ENCODE results near the gene TIMM10B. TPM values are rescaled to one million over a fixed set of nuclear protein-coding genes. Genes with fewer than 3 reads are reported as not detected.

Gene TIMM10B
- total RNA-seq, 2 donors from 2014 or later: 29.6 to 30.5 TPM

DNA sequence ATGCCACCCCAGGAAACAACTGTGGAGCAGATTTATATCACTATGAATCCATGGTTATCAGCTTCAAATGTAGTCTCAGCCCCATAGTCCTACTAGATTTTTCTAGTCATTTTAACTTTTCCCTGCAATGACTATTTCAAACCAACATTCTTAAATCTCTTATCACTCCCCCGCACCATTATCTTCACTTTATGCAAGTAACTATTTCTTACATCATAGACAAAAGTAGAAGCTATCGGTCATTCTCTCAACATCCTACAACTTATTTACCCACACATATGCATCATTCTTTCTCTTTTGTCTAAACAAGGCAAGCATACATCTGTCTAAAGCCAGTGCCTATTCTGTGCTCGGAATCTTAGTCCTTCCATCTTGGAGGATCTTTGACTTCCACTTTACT is 4.4 kb downstream of the TIMM10B start:
- Mint-ChIP-seq H3K4me1 (peaks cover 7% of the 10 kb centered on the region), H3K36me3 (ENCODE audit: low read depth) (peaks cover 21% of the 10 kb centered on the region), H3K27ac (no peak overlapping the region), H3K27me3 (ENCODE audit: insufficient read depth) (no peaks in the 10 kb centered on the region), H3K9me3 (no peaks in the 10 kb centered on the region), H3K4me3 (no peak overlapping the region)
- no peak overlapping the region for H3K4me3 ChIP-seq (ENCODE audit: low read length)
- 96 to 97% methylated on average over 3 of the region's 3 CpGs for WGBS, 2 experiments (ENCODE audit: insufficient coverage in 1 of 2, insufficient read length in 1 of 2)
- H3K27ac ChIP-seq (ENCODE audit: low read depth, low read length): no peak overlapping the region
- H3K9me3 ChIP-seq (ENCODE audit: control insufficient read depth, low read length): no peaks in the 10 kb centered on the region
- peaks cover 7% of the 10 kb centered on the region for H3K4me1 ChIP-seq (ENCODE audit: control insufficient read depth, insufficient read depth, low read length)
- peaks cover 51% of the 10 kb centered on the region for H3K36me3 ChIP-seq (ENCODE audit: control insufficient read depth, insufficient read depth, low read length)
- H3K9ac ChIP-seq (ENCODE audit: extremely low read depth, low read length, poor library complexity, severe bottlenecking): no peak overlapping the region
- no peak for DNase-seq
- TF ChIP-seq, protein P1, sequence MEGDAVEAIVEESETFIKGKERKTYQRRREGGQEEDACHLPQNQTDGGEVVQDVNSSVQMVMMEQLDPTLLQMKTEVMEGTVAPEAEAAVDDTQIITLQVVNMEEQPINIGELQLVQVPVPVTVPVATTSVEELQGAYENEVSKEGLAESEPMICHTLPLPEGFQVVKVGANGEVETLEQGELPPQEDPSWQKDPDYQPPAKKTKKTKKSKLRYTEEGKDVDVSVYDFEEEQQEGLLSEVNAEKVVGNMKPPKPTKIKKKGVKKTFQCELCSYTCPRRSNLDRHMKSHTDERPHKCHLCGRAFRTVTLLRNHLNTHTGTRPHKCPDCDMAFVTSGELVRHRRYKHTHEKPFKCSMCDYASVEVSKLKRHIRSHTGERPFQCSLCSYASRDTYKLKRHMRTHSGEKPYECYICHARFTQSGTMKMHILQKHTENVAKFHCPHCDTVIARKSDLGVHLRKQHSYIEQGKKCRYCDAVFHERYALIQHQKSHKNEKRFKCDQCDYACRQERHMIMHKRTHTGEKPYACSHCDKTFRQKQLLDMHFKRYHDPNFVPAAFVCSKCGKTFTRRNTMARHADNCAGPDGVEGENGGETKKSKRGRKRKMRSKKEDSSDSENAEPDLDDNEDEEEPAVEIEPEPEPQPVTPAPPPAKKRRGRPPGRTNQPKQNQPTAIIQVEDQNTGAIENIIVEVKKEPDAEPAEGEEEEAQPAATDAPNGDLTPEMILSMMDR (conservative IDR thresholded peaks at IDR 0.05): no peak
- H3K27me3 ChIP-seq (ENCODE audit: control insufficient read depth, insufficient read depth, low read length, poor library complexity, severe bottlenecking): no peaks in the 10 kb centered on the region

DNA sequence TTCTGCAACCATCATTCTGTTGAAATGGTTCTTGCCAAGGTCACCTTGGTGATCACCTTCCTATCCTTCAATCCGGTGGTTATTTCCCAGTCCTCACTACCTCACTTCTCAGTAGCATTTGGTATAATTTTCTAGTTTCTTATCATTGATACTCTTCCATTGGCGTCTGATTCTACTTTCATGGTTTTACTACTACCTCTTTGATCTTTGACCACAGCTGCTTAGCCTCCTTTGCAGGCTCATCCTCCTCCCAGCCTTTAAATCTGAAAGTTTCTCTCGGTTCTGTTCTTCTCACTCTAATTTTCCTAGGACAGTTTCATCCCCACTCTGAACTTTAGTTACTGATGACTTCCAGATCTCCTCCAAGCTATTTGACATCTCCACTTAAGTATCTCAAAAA is 5.0 kb downstream of the TIMM10B start:
- H3K9me3 ChIP-seq (ENCODE audit: control insufficient read depth, low read length): no peaks in the 10 kb centered on the region
- no peak overlapping the region for H3K9ac ChIP-seq (ENCODE audit: extremely low read depth, low read length, poor library complexity, severe bottlenecking)
- peaks cover 7% of the 10 kb centered on the region for H3K4me1 ChIP-seq (ENCODE audit: control insufficient read depth, insufficient read depth, low read length)
- H3K4me1 Mint-ChIP-seq: peaks cover 4% of the 10 kb centered on the region
- H3K27me3 Mint-ChIP-seq (ENCODE audit: insufficient read depth): no peaks in the 10 kb centered on the region
- H3K9me3 Mint-ChIP-seq: no peaks in the 10 kb centered on the region
- H3K36me3 Mint-ChIP-seq (ENCODE audit: low read depth): peaks cover 21% of the 10 kb centered on the region
- H3K27ac ChIP-seq (ENCODE audit: low read depth, low read length): no peak overlapping the region
- H3K27me3 ChIP-seq (ENCODE audit: control insufficient read depth, insufficient read depth, low read length, poor library complexity, severe bottlenecking): no peaks in the 10 kb centered on the region
- WGBS, 2 experiments (ENCODE audit: insufficient coverage in 1 of 2, insufficient read length in 1 of 2): 93 to 97% methylated on average over 3 of the region's 3 CpGs
- no peak for DNase-seq
- peaks cover 51% of the 10 kb centered on the region for H3K36me3 ChIP-seq (ENCODE audit: control insufficient read depth, insufficient read depth, low read length)
- H3K4me3 Mint-ChIP-seq: no peak overlapping the region
- TF ChIP-seq, protein P1 (conservative IDR thresholded peaks at IDR 0.05): no peak
- H3K4me3 ChIP-seq (ENCODE audit: low read length): no peak overlapping the region
- H3K27ac Mint-ChIP-seq: no peak overlapping the region

DNA sequence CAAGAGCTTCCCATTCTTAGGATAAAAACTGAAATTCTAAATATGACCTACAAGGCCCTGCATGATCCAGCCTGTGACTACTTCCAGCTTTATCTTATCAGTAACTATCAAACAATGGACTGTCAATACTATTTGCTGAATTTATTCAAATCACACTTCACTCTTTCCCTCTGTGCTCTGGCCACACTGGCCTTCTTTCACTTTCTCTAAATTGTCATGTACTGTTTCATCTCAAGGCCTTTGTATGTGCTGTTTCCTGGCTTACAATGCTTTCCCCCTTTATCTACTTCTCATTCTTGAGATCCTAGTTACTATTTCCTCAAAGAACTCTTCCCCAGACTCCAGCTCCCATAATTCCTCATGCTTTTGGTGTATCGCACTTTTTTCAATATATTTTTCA is 5.6 kb downstream of the TIMM10B start:
- Histone ChIP-seq H3K4me1 (ENCODE audit: control insufficient read depth, insufficient read depth, low read length) (peaks cover 7% of the 10 kb centered on the region), H3K27ac (ENCODE audit: low read depth, low read length) (no peak overlapping the region), H3K36me3 (ENCODE audit: control insufficient read depth, insufficient read depth, low read length) (peaks cover 51% of the 10 kb centered on the region), H3K9ac (ENCODE audit: extremely low read depth, low read length, poor library complexity, severe bottlenecking) (no peak overlapping the region), H3K4me3 (ENCODE audit: low read length) (no peak overlapping the region), H3K27me3 (ENCODE audit: control insufficient read depth, insufficient read depth, low read length, poor library complexity, severe bottlenecking) (no peaks in the 10 kb centered on the region), H3K9me3 (ENCODE audit: control insufficient read depth, low read length) (no peaks in the 10 kb centered on the region)
- DNase-seq: no peak
- Mint-ChIP-seq H3K4me3 (no peak overlapping the region), H3K27me3 (ENCODE audit: insufficient read depth) (no peaks in the 10 kb centered on the region), H3K27ac (no peak overlapping the region), H3K36me3 (ENCODE audit: low read depth) (peaks cover 21% of the 10 kb centered on the region), H3K9me3 (no peaks in the 10 kb centered on the region), H3K4me1 (peaks cover 4% of the 10 kb centered on the region)
- WGBS, 2 experiments (ENCODE audit: insufficient coverage in 1 of 2, insufficient read length in 1 of 2): 86% methylated on average over 1 of the region's 1 CpG; no CpG with 5 or more reads in 1 of the 2 experiments
- TF ChIP-seq, protein P1 (conservative IDR thresholded peaks at IDR 0.05): no peak

All from endodermal cell (in vitro differentiated cells).